Adrenal gland (tissue), 12 donors: ENCODE results near the gene RAD51B. TPM values are rescaled to one million over a fixed set of nuclear protein-coding genes. Genes with fewer than 3 reads are reported as not detected.

Experiments
- DNase-seq, 7 donors: peaks; one replicate each; pipeline ENCODE4 v3.0.0-alpha.2; 2019 to 2020
- H3K27ac ChIP-seq, 5 donors: fragments of 200-600 bp; sonication (generic) in 4 of 5; 1 replicate in 3 of 5; 2 replicates in 2 of 5; pipeline versions ENCODE4 v1.5.1 to v1.8.0; 2016 to 2020; ENCODE audit warnings: mild to moderate bottlenecking in 1 of 5
- H3K27me3 ChIP-seq: fragments of 200-600 bp; 2 replicates; pipeline ENCODE4 v1.8.0; 2021
- H3K36me3 ChIP-seq, 2 donors: fragments of 200-600 bp; replicated peaks in 1 of 2; 1 replicate in 1 of 2; 2 replicates in 1 of 2; pipeline versions ENCODE4 v1.5.1 to v1.8.0; 2018 to 2022
- H3K4me1 ChIP-seq, 2 donors: fragments of 200-600 bp; replicated peaks in 1 of 2; 1 replicate in 1 of 2; 2 replicates in 1 of 2; pipeline versions ENCODE4 v1.5.1 to v1.8.0; 2018 to 2021
- H3K4me3 ChIP-seq, 4 donors: fragments of 200-600 bp; sonication (generic) in 3 of 4; one replicate each; pipeline ENCODE4 v1.5.1; 2016 to 2018
- H3K9me3 ChIP-seq, 3 donors: fragments of 200-600 bp; sonication (generic) in 1 of 3; replicated peaks in 1 of 3; 1 replicate in 2 of 3; 2 replicates in 1 of 3; pipeline versions ENCODE4 v1.5.1 to v1.8.0; 2016 to 2021
- CTCF ChIP-seq, 6 experiments: fragments of 450-650 bp in 4 of 6; fragments of 200-600 bp in 2 of 6; sonication (generic) in 1 of 6; IDR thresholded peaks; 1 replicate in 5 of 6; 2 replicates in 1 of 6; pipeline versions ENCODE4 v1.5.1 to v1.8.0; 2016 to 2021; ENCODE audit warnings: antibody characterized with exemption in 6 of 6, mild to moderate bottlenecking in 2 of 6, moderate library complexity in 1 of 6
- POLR2A ChIP-seq, 2 donors: fragments of 450-650 bp; IDR thresholded peaks; one replicate each; pipeline ENCODE4 v1.6.1; 2017; ENCODE audit warnings: antibody characterized with exemption in 2 of 2, mild to moderate bottlenecking in 2 of 2, moderate library complexity in 1 of 2
- WGBS, 4 donors: extraction: QIAGEN DNeasy Blood & Tissue Kit in 2 of 4; methylation state at CpG; one replicate each; pipeline versions ENCODE4 v1.1.5 to v1.1.7; 2013 to 2017; 5-methylcytosine and 5-hydroxymethylcytosine counted together
- intact Hi-C, 2 donors: fragments of 100-400 bp; cut with DNase I; formaldehyde crosslinking; loops; one replicate each; pipeline versions ENCODE4 v1.14.1 to v1.15.0; 2022 to 2023
- polyA plus RNA-seq, 3 donors: library from polyadenylated mRNA; stranded (reverse); fragments of 200-250 nt in 2 of 3; fragments of 350-450 nt in 1 of 3; fragmentation: Illumina TruSeq in 1 of 3; extraction: RNeasy Lipid Tissue Mini Kit (QIAGEN cat#74804) in 1 of 3; gene quantifications; one replicate each; pipeline ENCODE4 v1.2.3, GENCODE V29; 2013 to 2014
- total RNA-seq, 9 donors: library from RNA; depleted of rRNA in 4 of 9; stranded (reverse); fragments of >200 nt in 4 of 9; fragments of 120-200 nt in 1 of 9; fragmentation: NEBNext Ultra II Directional in 1 of 9; extraction: Animal tissue kit (Norgen Biotek cat#: 25700) in 1 of 9; gene quantifications; one replicate each; pipeline versions ENCODE4 v1.1.0 to v1.2.4, GENCODE V29; 2013 to 2023
- donor health status: healthy with polysubstance abuse.
- donor health status: Bipolar disorder and iron deficiency.
- donor health status: DM: yes; HTN: yes; CAD: no.
- donor health status: DM: no; HTN: no; CAD: no.
- donor health status: DM: no; HTN: no; CAD: no.
- donor health status: DM: yes; HTN: yes; CAD: no.

RAD51B gene
- total and polyA plus RNA-seq, 12 donors: 2.3 to 24.6 (median 12.4) TPM

- TF ChIP-seq CTCF (IDR thresholded peaks at IDR 0.05) (no peak), POLR2A (IDR thresholded peaks at IDR 0.05) (no peak)
Observed at GRCh38 chr14:68363843-68364767, 544.5 kb downstream of the RAD51B start.

DNA sequence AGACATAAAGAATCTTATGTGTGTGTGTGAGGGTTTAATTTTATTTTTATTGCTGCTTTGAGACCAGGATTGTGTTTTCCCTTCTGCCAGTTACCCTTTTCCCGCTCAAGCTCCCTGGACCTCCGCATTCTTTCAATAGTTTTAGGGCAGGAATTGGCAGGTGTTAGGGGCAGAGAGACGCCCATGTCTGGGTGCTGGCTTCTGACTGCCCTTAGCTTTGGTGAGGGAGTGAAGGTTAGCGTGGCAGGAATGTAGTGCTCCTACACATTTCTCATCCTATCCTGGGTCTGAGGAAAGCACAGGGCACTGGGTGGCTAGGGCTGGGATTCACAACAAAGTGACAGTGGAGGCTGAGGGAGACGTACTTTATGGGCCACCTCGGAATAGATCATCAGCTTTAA, 545.2 kb downstream of the RAD51B start:
- intact Hi-C loops: no loop called here
- no peak for DNase-seq
- WGBS, 4 donors: 86 to 91% (median 88%) methylated on average over 6 of the region's 6 CpGs
- no peaks in the 10 kb centered on the region for H3K36me3 ChIP-seq
- H3K9me3 ChIP-seq: no peaks in the 10 kb centered on the region
- no peak for TF ChIP-seq CTCF (IDR thresholded peaks at IDR 0.05)
- no peak for TF ChIP-seq POLR2A (IDR thresholded peaks at IDR 0.05)
- H3K27ac ChIP-seq: peak overlapping the region in 2 of 5 donors; percentile 3 to 42
- H3K4me1 ChIP-seq: peaks cover 27 to 57% of the 10 kb centered on the region in 2 donors
- H3K27me3 ChIP-seq: no peaks in the 10 kb centered on the region
- H3K4me3 ChIP-seq: no peak overlapping the region

More at GRCh38 chr14:68363843-68364767, 544.5 kb downstream of the RAD51B start:
- no peaks in the 10 kb centered on the region for H3K27me3 ChIP-seq
- intact Hi-C loops: no loop called here
- H3K9me3 ChIP-seq: no peaks in the 10 kb centered on the region
- no peak overlapping the region for H3K4me3 ChIP-seq
- H3K4me1 ChIP-seq: peaks cover 23 to 56% of the 10 kb centered on the region in 2 donors
- peak overlapping the region in 2 of 5 donors; percentile 42 to 75 for H3K27ac ChIP-seq
- no peaks in the 10 kb centered on the region for H3K36me3 ChIP-seq
- DNase-seq: peak in 6 of 7 donors; percentile 42 to 64 (median 54)
- WGBS, 4 donors: 76 to 84% (median 77%) methylated on average over 23 to 34 of the region's 34 CpGs

- 80 to 93% (median 87%) methylated on average over 3 of the region's 3 CpGs for WGBS, 4 donors
- no peaks in the 10 kb centered on the region for H3K36me3 ChIP-seq
- H3K27me3 ChIP-seq: no peaks in the 10 kb centered on the region
- intact Hi-C loops: no loop called here
- H3K4me3 ChIP-seq: no peak overlapping the region
- H3K4me1 ChIP-seq: peaks cover 28 to 57% of the 10 kb centered on the region in 2 donors
- peak overlapping the region in 2 of 5 donors; percentile 3 to 42 for H3K27ac ChIP-seq
- no peak for DNase-seq
- H3K9me3 ChIP-seq: no peaks in the 10 kb centered on the region
- TF ChIP-seq CTCF (IDR thresholded peaks at IDR 0.05) (no peak), POLR2A (IDR thresholded peaks at IDR 0.05) (no peak)
Observed at GRCh38 chr14:68365228-68365627, 545.6 kb downstream of the RAD51B start.

DNA sequence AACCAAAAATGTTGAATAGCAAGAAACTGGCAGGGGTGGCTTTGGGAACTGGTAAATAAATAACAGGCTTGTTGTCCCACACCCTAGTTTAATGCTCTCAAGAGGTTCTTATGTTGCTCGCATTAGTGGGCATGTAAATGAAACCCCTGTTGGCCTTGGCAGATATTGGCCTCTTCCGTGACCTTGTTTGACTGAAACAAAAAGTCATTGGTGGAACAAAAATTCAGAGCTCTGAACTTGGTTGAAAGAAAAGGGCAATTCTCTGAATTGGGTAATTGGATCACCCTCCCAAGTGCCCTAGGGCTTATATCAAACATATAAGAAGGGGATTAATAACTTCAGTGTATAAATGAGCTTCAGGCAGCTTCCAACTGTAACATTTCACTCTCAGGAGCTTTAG, 547.1 kb downstream of the RAD51B start:
- peaks cover 25 to 53% of the 10 kb centered on the region in 2 donors for H3K4me1 ChIP-seq
- peak overlapping the region in 1 of 5 donors; percentile 9 for H3K27ac ChIP-seq

More for the DNA sequence above, 547.1 kb downstream of the RAD51B start:
- intact Hi-C loops: no loop called here
- Histone ChIP-seq H3K27me3 (no peaks in the 10 kb centered on the region), H3K4me3 (no peak overlapping the region), H3K9me3 (no peaks in the 10 kb centered on the region), H3K36me3 (no peaks in the 10 kb centered on the region)
- no peak for DNase-seq
- WGBS, 4 donors: 70 to 90% (median 78%) methylated on average over 2 of the region's 2 CpGs
- TF ChIP-seq CTCF (IDR thresholded peaks at IDR 0.05) (no peak), POLR2A (IDR thresholded peaks at IDR 0.05) (no peak)
